HG02973 (cell line): ENCODE results near the gene TGM2.

Source experiments
- ATAC-seq: cut with Tn5 transposase; IDR thresholded peaks from one replicate; pipeline ENCODE4 v1.9.1; 2021; ENCODE audit warnings: moderate library complexity; ENCODE audit not compliant: unreplicated experiment

The TGM2 gene

DNA sequence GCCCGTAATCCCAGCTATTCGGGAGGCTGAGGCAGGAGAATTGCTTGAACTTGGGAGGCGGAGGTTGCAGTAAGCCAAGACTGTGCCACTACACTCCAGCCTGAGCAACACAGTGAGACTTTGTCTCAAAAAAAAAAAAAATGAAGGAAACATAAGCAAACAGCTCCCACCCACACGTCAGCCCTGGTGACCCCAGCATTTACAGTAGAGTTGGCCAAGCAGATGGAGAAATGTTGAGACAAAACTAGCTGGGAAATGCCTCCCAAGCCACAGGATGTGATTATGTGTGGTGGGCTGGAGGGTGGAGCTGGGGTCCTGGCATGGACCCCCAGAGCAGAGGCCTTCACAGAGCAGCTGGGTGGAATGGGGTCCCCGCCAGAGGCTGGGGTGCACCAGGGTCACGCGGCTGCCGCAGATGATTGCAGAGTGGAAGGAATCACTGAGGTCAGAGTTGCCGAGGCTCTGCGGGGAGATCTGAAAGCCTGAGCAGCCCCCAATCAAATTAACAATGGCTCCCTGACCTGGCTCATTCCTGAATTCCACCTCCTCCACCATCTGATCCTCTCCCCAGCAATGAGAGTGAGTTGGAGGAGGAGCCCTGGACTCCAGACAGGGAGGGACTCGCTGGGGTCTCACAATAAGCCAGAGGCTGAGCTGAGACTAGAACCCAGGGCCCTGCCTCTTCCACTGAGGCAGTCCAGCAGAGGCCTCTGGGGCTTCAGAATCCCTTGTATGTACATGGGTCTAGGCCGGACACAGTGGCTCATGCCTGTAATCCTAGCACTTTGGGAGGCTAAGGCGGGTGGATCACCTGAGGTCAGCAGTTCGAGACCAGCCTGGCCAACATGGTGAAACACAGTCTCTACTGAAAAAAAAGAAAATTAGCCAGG, 34.7 kb upstream of the TGM2 start:
- ATAC-seq: no peak

DNA sequence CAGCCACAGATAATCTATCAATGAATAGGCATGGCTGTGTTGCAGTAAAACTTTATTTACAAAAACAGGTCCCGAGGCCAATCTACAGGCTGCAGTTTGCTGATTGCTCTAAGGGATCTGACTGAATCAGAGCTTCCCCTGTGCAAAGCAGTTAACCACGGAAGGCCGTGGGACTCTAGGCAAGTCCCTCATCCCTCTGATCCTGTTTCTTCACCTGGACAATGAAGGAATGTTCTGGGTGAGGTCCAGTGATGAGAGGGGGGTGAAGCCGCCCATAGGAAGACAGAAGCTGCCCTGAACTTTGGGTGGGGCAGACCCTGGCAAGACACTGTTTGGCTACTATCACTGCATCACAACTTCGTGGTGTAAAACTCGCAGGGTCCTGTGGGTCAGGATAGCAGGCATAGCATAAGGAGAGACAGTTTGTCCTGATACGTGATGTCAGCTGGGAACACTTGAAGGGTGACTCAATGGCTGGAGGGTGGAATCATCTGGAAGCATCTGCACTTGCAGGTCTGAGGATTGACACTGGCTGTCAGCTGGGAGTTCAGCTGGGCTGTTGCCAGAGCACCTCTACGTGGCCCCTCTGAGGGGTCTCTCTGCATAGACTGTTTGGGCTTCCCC, 33.3 kb upstream of the TGM2 start:
- ATAC-seq: no peak

DNA sequence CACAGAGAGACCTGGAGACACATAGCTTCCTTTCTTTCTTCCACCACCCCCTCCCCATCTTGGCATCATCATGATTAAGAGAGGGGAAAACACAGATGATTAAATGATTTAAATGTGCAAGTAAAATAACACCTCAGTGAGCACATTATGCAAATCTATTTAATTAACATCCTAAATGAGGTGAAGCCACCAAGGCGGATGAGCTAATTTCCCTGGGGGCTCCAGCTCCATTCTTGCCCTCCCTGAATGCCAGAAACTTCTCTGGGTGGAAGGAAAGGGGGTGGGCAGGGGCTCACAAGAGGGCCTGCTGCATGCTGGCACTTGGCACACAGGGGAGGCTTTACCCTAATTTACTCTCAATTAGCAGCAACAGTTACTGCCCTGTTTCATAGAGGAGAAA, 32.5 kb upstream of the TGM2 start:
- no peak for ATAC-seq

DNA sequence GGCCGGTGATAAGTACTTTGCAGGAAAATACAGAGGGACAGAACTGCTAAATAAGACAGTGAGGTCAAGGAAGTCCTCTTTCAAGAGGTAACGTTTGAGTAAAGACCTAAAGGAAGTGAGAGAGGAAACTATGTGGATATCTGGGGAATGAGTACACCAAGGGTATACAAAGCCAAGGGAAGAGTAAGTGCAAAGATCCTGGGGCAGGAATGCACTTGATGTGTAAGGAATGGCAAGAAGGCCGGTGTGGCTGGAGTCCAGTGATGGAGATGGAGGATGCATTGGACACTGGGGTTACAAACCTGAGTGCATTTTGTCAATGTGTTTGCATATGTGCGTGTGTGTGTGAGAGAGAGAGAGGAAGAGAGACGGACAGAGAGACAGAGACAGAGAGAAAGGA, 32.1 kb upstream of the TGM2 start:
- no peak for ATAC-seq

DNA sequence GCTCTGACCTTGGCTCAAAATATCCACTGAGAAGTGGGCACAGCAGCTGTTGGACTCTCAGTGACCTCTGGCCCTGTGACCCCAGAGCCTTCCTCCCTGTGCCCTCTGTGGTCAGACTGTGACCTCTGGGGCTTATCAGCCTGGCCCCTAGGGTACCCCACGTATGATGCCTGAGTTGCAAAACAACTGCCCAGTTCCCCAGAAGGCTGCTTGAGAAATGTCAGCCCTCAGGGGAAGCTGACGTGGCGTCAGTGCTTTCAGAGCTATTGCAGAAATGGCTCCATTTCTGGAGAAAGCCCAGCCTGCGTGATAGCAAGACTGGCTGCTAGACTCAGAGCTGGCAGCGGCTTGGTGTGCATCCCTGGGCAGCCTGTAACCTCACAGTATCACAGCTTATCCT, 31.5 kb upstream of the TGM2 start:
- no peak for ATAC-seq

DNA sequence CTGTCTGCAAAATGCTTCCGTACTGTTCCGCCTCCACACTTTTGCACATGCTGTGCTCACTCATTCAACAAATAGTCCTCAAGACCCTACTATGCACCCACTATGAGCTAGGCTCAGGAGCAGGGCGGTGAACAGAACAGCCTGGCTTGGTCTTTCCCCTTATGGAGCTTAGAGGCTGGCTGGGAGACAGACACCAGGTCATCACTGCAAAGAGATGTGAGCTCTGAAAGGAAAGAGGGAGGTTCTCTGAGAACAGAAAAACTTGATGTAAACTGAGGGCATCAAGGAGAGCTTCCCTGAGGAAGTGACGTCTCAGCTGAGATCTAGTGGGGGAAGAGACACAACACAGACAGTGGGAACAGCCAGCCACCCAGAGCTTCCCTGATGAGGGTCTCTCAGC, 31.0 kb upstream of the TGM2 start:
- no peak for ATAC-seq

DNA sequence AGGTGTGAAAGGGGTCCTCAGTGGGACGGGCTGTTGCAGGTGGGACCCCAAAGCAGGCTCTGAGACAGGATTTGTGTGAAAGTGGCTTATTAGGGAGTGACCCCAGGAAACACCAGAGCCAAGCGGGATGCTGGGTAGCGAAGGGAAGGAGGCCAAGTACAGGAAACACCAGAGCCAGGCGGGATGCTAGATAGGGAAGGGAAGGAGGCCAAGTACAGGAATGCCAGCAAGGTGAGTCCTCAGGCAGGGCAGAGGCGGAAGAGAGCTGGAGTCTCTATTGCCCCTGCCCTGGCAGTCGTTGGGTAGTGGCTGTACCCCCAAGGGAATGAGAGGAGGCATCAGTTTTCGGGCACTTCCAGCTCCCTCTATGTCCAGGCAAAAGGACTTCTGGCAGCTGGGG, 30.5 kb upstream of the TGM2 start:
- ATAC-seq: no peak

DNA sequence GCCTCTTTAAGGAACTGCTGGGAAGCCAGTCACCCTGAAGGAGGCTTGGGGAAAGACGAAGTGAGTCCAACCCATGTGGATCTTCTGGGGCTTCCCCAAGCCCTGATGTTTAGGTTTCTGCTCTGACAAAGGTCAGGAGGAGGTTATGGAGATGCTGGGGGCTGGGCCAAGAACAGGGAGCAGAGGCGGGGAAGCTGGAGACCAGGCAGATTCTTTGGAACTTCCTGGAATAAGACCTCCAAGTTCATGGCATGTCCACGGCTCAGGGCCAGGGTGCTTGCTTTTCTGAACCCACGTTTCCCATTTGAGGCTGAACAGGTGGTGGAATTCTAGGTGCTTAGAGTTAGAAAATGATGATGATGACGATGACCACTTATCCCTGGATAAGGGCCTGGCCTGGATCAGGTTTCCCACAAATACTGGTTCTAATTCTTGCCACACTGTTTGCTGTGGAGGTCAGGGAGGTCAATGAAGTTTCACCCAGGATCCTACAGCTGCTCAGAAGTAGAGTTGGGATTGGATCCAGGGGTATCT, 30.0 kb upstream of the TGM2 start:
- no peak for ATAC-seq

DNA sequence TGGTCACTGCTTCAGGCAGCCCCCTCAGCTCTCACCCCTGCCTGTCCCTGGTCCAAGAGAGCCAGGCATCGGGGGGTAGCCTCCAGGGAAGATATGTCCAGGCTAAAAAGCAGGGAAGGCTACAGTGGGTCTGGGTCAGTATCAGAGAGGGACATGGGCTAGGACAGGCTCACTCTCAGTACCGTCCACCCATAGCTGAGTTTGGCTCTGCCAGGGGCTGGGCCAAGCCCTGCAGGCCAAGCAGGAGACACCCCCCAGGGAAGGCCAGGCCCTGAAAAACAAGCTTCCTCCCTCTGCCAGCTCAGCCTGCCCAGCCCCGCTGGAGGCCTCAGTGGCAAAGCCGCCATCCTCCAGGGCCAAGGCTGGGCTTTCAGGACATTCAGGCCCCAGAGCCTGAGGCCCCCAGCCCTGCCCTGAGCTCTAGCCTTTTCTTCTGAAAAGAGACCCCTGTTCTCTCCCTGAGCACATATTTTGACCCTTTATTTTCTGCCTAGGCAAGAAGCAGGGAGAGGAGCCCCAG, 28.6 kb upstream of the TGM2 start:
- no peak for ATAC-seq

DNA sequence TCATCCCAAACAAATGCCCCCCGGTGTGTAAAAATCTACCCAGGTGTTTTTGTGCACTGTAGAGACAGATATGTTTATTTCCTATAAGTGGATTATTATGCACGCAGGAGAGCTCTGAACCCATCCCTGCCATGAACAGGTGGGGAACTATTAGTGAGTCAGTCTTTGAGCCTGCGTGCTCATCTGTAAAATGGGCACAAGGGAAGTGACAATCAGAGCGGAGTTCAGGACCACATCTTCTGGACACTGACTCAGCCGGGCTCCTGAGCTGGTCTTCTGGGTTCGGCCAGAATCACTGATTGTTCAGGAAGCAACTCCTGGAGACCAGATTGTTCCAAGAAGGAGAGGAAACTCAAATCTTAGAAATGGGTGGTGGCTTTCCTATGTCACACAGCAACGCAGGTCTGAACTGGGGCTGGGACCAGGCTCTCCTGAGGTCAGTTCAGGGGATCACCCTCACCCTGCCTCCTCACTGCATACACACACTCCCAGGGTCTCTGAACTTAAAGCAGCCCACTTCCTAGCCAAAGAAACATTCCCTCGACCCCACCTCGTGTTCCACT, 27.3 kb upstream of the TGM2 start:
- no peak for ATAC-seq

DNA sequence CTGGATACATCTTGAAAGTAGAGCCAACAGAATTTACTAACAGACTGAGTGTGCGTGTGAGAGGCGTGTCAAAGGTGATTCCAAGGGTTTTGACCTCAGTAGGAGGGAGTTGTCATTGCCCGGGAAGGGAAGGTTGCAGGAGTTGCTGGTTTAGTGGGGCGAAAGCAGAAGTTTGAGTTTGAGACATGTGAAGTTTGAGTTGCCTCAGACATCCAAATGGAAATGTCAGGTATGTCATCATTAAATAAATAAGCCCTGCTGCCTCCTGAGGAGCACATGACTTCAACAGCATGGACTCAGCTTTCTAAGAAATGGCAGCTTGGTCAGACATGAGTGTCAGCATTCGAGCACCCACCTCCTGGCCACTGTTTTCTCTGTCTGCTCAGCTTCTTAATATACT, 26.6 kb upstream of the TGM2 start:
- no peak for ATAC-seq

DNA sequence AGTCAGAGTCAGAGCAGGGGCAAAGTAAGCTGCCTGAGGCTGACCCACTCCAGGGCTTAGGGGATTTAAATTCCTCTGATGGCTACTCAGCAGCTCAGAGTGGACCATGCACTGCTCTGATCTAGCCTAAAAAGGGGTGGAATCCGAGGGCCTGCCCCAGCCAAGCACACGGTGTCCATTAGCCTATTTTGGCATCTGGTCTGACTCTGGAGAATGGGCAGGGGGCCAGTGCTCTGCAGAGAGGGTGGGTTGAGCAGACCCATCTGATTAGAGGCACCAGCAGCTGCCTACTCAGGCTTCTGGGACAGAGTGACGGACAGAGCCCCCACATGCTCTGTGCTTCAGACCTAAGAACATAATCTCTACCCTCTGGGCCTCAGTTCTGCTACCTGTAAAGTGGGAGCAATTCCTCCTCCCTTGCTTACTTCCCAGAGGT, 25.9 kb upstream of the TGM2 start:
- ATAC-seq: no peak

DNA sequence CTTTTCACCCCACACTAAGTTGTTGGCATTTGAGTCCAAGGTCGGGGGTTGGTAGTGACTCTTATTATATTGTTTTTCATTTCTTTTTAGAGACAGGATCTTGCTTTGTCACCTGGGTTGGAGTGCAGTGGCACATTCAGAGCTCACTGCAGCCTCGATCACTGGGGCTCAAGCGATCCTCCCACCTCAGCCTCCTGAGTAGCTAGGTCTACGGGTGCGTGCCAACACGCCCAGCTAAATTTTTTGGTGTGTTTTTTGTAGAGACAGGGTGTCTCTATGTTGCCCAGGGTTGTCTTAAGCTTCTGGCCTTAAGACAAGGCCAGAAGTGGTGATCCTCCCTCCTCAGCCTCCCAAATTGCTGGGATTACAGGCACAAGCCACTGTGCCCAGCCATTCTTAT, 25.1 kb upstream of the TGM2 start:
- ATAC-seq: no peak

DNA sequence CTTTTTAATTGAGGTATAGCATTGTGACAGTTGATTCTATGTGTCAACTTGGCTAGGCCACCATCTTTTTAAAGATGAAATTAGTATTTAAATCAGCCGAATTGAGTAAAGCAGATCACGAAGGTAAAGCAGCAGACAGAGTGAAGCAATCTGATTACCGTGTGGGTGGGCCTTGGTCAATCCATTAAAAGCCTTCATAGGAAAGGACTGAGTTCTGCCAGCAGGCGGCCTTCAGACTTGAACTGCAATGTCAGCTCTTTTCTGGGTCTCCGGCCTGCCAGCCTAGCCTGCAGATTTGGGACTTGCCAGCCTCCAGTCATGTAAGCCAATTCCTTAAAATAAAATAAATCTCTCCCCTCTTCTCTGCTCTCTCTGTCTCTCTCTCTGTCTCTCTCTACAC, 22.4 kb upstream of the TGM2 start:
- ATAC-seq: no peak

DNA sequence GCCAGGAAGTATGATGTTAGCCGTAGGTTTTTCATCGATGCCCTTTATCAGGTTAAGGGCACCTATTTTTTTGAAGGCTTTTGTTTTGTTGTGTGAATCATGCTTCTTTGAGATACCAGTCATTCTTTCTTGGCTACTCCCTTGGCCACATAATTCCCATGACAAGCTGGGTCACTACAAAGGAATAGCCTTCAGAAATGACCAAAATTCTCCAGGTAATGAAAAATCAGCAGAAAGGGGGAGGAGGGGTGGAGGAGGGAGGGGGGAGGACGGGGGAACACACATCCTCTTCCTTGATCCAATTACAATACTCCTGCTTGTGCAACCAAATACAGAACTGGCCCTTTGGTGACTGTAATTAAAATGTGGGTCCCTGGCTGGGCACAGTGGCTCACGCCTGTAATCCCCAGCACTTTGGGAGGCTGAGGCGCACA, 21.7 kb upstream of the TGM2 start:
- no peak for ATAC-seq

DNA sequence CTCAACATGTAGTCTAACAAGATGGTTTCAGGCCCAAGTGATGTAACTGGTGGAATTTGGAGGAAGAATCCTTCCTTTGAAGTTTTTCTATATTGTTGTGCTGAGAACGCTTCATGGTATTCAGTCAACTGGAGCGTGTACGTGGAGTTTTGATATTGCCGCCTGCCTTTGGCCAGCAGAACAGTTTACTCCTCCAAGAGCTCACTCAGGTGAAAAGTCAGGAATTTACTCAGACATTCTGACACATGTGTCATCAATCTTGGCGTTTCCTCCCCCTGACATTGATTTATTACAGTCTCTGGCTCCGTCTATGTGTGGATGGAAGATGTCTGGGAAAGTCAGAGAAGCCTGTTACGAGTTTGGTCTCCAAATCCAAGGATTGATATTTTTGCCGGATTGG, 19.0 kb upstream of the TGM2 start:
- ATAC-seq: no peak

DNA sequence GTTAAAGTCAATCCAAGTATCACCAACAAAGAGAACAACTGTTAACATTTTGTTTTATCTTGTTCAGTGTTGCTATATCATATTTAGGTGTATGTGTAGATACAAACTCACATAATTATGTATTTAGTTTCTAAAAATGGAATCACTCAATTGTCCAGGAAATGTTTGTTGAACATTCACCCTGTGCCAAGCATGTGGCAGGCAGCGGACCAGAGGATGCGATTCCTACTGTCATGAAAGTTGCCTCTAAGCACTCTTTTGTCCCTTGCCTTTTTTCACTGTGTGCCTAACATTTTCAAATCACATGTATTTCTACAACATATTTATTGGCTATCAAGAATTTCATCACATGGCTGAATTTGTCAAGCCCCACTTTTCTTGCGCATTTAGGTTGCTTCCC, 16.9 kb upstream of the TGM2 start:
- ATAC-seq: no peak

DNA sequence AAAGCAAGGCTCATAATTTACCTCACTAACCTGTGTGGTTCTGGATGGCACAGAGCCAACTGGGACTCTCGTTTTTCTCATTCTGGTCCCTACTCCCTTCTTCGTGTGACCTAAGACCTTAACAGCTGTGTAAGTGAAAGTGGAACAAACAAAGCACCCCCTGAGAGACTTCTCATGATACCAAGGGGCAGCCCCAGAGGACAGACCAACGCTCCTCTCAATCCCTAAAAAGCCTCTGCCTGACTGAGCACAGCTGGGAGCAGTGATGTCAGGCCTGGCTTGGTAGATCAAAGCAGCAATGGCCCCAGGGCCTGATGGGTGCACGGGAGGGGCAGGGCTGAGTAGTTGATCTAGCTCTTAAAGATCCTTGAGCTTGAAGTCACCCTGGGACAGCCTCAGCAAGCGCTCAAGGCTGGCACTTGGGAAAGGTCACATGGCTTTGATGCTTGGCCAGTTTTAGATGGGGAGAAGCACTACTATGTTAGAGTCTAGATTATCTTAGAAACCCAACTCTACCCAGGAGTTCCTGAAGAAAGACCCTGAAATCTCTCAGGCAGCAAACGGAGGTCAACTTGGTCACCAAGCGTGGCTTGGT, 16.2 kb upstream of the TGM2 start:
- ATAC-seq: peak; percentile 70

DNA sequence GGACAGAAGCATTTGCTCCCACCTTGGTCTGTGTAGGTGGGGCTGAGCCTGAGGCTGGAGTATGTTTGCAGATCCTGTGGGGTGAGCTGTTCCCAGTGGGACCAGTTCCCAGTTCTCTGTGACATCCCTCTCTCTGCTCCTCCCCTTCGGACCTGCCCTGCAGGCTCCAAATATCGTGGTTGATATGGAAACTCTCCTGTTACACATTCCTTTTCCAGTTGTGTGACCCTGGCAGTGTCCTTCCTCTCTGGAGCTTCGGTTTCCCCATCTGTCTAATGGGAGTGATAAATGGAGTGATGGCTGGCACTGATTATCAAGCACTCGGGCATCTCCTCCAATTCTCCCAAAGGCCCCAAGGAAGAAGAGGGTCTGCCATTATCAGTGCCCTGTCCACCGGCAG, 15.7 kb upstream of the TGM2 start:
- no peak for ATAC-seq

DNA sequence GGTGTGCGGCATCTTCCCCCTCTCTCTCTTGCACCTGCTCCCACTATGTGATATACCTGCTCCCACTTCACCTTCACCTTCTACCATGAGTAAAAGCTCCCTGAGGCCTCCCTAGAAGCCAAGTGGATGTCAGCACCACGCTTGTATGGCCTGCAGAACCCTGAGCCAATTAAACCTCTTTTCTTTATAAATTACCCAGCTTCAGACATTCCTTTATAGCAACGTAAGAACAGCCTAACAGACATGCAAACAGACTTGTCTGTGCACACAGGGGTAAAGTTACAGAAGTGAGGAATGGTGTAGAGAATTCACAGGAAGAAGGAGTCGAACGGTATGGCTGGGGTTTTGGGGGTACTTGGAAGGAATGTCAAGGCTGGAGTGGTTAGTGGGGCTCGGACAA, 14.8 kb upstream of the TGM2 start:
- no peak for ATAC-seq

DNA sequence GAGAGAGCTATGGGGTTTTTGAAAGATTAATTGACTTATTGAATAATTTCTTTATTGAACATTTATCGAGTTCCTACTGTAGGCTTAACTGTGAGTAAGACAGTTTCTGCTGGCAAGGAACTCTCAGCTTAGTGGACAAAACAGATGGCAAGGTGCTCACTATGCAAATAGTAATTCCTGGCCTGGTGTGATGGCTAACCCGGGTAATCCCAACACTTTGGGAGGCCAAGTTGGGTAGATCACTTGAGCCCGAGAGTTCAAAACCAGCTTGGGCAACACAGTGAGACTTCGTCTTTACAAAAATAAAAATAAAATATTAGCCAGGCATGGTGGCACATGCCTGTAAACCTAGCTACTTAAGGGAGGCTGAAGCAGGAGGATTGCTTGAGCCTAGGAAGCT, 13.5 kb upstream of the TGM2 start:
- ATAC-seq: no peak
